ENCODE data around the gene ARID1B. TPM values are rescaled to one million over a fixed set of nuclear protein-coding genes. Genes with fewer than 3 reads are reported as not detected.

The ARID1B gene
- total and polyA plus RNA-seq, 2 of the 13 experiments (the other 11 are each of a cell fraction or from before 2014, with no cell fraction given): 20.1 to 32.6 TPM

- TF ChIP-seq PRDM10 (CRISPR knock-in tag; IDR thresholded peaks at IDR 0.05; ENCODE audit: low read depth) (no peak), ASH2L (IDR thresholded peaks at IDR 0.05; ENCODE audit: insufficient read length, low read depth, low read length) (peak; percentile 78), ZC3H13 (CRISPR knock-in tag; IDR thresholded peaks at IDR 0.05) (peak; percentile 37), NR2F6 (IDR thresholded peaks at IDR 0.05) (no peak), NR2F6 (CRISPR knock-in tag; IDR thresholded peaks at IDR 0.05) (no peak), HIC2 (CRISPR knock-in tag; IDR thresholded peaks at IDR 0.05; ENCODE audit: low read depth) (no peak), PHF21A (CRISPR knock-in tag; IDR thresholded peaks at IDR 0.05) (no peak), ZIK1 (CRISPR knock-in tag; IDR thresholded peaks at IDR 0.05; ENCODE audit: borderline replicate concordance, low read depth) (0 out of 2 replicates have a peak, but pooled peaks have one; percentile 34), HMG20B (CRISPR knock-in tag; conservative IDR thresholded peaks at IDR 0.05) (no peak), HHEX (CRISPR knock-in tag; IDR thresholded peaks at IDR 0.05) (no peak), GLI4 (CRISPR knock-in tag; IDR thresholded peaks at IDR 0.05; ENCODE audit: borderline replicate concordance) (0 out of 2 replicates have a peak, but pooled peaks have one; percentile 2), TAF1 (CRISPR knock-in tag; IDR thresholded peaks at IDR 0.05) (peak; percentile 11; the same call in 1 of the 2 replicates)
Measured at GRCh38 chr6:156778454-156779205, 1.5 kb downstream of the ARID1B start (continued).
